ENCODE results near the gene KANSL1. TPM values are rescaled to one million over a fixed set of nuclear protein-coding genes. Genes with fewer than 3 reads are reported as not detected.
A peak's percentile ranks its signal among the peaks of the same experiment; 100 is the strongest.

Gene KANSL1
- polyA plus RNA-seq, 12 donors, result 30.6 to 82.6 (median 41.5) TPM; not detected in 1

- no peak for DNase-seq
These were observed 190.3 kb downstream of the KANSL1 start for GRCh38 chr17:46002973-46003316.

- DNase-seq, result peak; percentile 73
These were observed 190.8 kb downstream of the KANSL1 start for GRCh38 chr17:46002311-46002972.

- DNase-seq, result no peak
These were observed 191.6 kb downstream of the KANSL1 start for GRCh38 chr17:46001390-46002310.

- no peak for DNase-seq
These were observed 192.5 kb downstream of the KANSL1 start for GRCh38 chr17:46000757-46001156.

GRCh38 chr17:46000292-46000691 lies 192.9 kb downstream of the KANSL1 start:
- DNase-seq, result no peak

- DNase-seq, result no peak
These were observed 193.3 kb downstream of the KANSL1 start for GRCh38 chr17:45999900-46000290.

- no peak for DNase-seq
These were observed 194.0 kb downstream of the KANSL1 start, which contains the start of gene STH for GRCh38 chr17:45998987-45999899. Gene STH, plus strand, starts transcription at chr17:45999250. Its CDS starts 30 bp downstream, at chr17:45999280.

- no peak for DNase-seq
These were observed 195.6 kb downstream of the KANSL1 start for GRCh38 chr17:45997624-45998023.

GRCh38 chr17:45997166-45997565 lies 196.1 kb downstream of the KANSL1 start:
- no peak for DNase-seq

- DNase-seq, result no peak
These were observed 196.8 kb downstream of the KANSL1 start for GRCh38 chr17:45996282-45996937.

GRCh38 chr17:45995627-45996270 lies 197.5 kb downstream of the KANSL1 start:
- no peak for DNase-seq

- DNase-seq, result no peak
These were observed 198.2 kb downstream of the KANSL1 start for GRCh38 chr17:45994987-45995386.

GRCh38 chr17:45993962-45994627 lies 199.1 kb downstream of the KANSL1 start:
- DNase-seq, result no peak

- no peak for DNase-seq
These were observed 200.3 kb downstream of the KANSL1 start for GRCh38 chr17:45992904-45993303.

GRCh38 chr17:45992175-45992574 lies 201.1 kb downstream of the KANSL1 start:
- DNase-seq, result no peak

GRCh38 chr17:45991341-45991740 lies 201.9 kb downstream of the KANSL1 start:
- DNase-seq, result no peak

GRCh38 chr17:45990886-45991285 lies 202.3 kb downstream of the KANSL1 start:
- DNase-seq, result no peak

- no peak for DNase-seq
These were observed 203.5 kb downstream of the KANSL1 start for GRCh38 chr17:45989759-45990158.

GRCh38 chr17:45987706-45988105 lies 205.5 kb downstream of the KANSL1 start:
- DNase-seq, result no peak

GRCh38 chr17:45986056-45986455 lies 207.2 kb downstream of the KANSL1 start:
- DNase-seq, result no peak
